ENCODE results near the gene FAIM2.

The FAIM2 gene

GRCh38 chr12:49945394-49946080 is 41.8 kb upstream of the FAIM2 start (continued):
- TF ChIP-seq ZNF24 (tag by site-specific recombination; IDR thresholded peaks at IDR 0.05) (no peak), ZNF548 (tag by site-specific recombination; IDR thresholded peaks at IDR 0.05) (no peak), ZNF571 (tag by site-specific recombination; IDR thresholded peaks at IDR 0.05) (no peak), ZNF645 (tag by site-specific recombination; IDR thresholded peaks at IDR 0.05) (no peak), YY2 (tag by site-specific recombination; IDR thresholded peaks at IDR 0.05) (0 out of 2 replicates have a peak, but pooled peaks have one; percentile 27), ZFP69B (tag by site-specific recombination; IDR thresholded peaks at IDR 0.05) (peak; percentile 47; the same call in 1 of the 2 replicates), ZNF146 (tag by site-specific recombination; IDR thresholded peaks at IDR 0.05) (no peak), ZNF510 (tag by site-specific recombination; IDR thresholded peaks at IDR 0.05; ENCODE audit: insufficient replicate concordance) (no peak), ZNF529 (tag by site-specific recombination; IDR thresholded peaks at IDR 0.05; ENCODE audit: insufficient replicate concordance) (no peak), ZNF274 (IDR thresholded peaks at IDR 0.05; ENCODE audit: low read length) (no peak), ZNF274 (tag by site-specific recombination; IDR thresholded peaks at IDR 0.05; ENCODE audit: borderline replicate concordance) (no peak), CTCF (tag by site-specific recombination; IDR thresholded peaks at IDR 0.05) (peak; percentile 98), PBX3 (CRISPR knock-in tag; IDR thresholded peaks at IDR 0.05) (no peak), RBAK (tag by site-specific recombination; IDR thresholded peaks at IDR 0.05) (no peak), ZNF768 (tag by site-specific recombination; IDR thresholded peaks at IDR 0.05) (peak; percentile 49; the same call in 1 of the 2 replicates), ZNF654 (tag by site-specific recombination; IDR thresholded peaks at IDR 0.05; ENCODE audit: low read depth) (peak; percentile 40; the same call in 1 of the 2 replicates), ZNF639 (tag by site-specific recombination; IDR thresholded peaks at IDR 0.05) (no peak), ZNF707 (tag by site-specific recombination; IDR thresholded peaks at IDR 0.05) (no peak), ZNF140 (tag by site-specific recombination; IDR thresholded peaks at IDR 0.05) (no peak), BCL6B (tag by site-specific recombination; IDR thresholded peaks at IDR 0.05) (no peak), PATZ1 (tag by site-specific recombination; IDR thresholded peaks at IDR 0.05) (peak; percentile 50; the same call in 1 of the 2 replicates), SP3 (tag by site-specific recombination; IDR thresholded peaks at IDR 0.05) (peak; percentile 32; the same call in 1 of the 2 replicates), ZNF112 (tag by site-specific recombination; IDR thresholded peaks at IDR 0.05) (no peak), AEBP2 (tag by site-specific recombination; IDR thresholded peaks at IDR 0.05; ENCODE audit: borderline replicate concordance) (no peak), ZNF362 (tag by site-specific recombination; IDR thresholded peaks at IDR 0.05) (no peak), KLF1 (tag by site-specific recombination; IDR thresholded peaks at IDR 0.05) (no peak), ZSCAN16 (tag by site-specific recombination; IDR thresholded peaks at IDR 0.05) (no peak)

Data from HEK293 (cell line).